B cell (primary cell): ENCODE results near the gene TRIAP1. TPM values are rescaled to one million over a fixed set of nuclear protein-coding genes. Genes with fewer than 3 reads are reported as not detected.

Source experiments
- ATAC-seq: fragments of 200-7000 bp; cut with Tn5 transposase; one replicate; pipeline ENCODE4 v1.10.0; 2021; ENCODE audit warnings: low read depth, mild to moderate bottlenecking, moderate number of reproducible peaks, moderate library complexity
- CTCF ChIA-PET: fragments of 350-600 bp; sonication (Branson Sonifier 250); formaldehyde crosslinking; loops from one replicate; lab custom pipeline; 2021; ENCODE audit warnings: antibody characterized with exemption, inconsistent platforms; lab: Charles Lee
- POLR2A ChIA-PET: fragments of 350-600 bp; sonication (Branson Sonifier 250); formaldehyde crosslinking; loops from one replicate; lab custom pipeline; 2021; ENCODE audit warnings: antibody characterized with exemption; lab: Charles Lee
- DNase-seq: peaks from one replicate; pipeline ENCODE4 v3.0.0; 2013
- H2AFZ ChIP-seq: 2 replicates; pipeline ENCODE4 v1.6.1; 2012; ENCODE audit warnings: mild to moderate bottlenecking, low read depth, low read length; ENCODE audit not compliant: insufficient read depth, poor library complexity, severe bottlenecking
- H3K27ac ChIP-seq, 2 donors: 1 replicate in 1 of 2; 2 replicates in 1 of 2; pipeline ENCODE4 v1.5.1; 2012 to 2013; ENCODE audit warnings: low read length in 2 of 2, mild to moderate bottlenecking in 2 of 2, moderate library complexity in 1 of 2
- H3K27me3 ChIP-seq, 4 experiments: fragments of 200-600 bp in 1 of 4; sonication (generic) in 1 of 4; replicated peaks in 1 of 4; 1 replicate in 2 of 4; 2 replicates in 2 of 4; pipeline versions ENCODE4 v1.6.1 to v1.7.0; 2013 to 2016; ENCODE audit warnings: low read length in 3 of 4, mild to moderate bottlenecking in 2 of 4, mixed read lengths in 1 of 4, moderate library complexity in 1 of 4; ENCODE audit not compliant: insufficient read depth in 4 of 4, control insufficient read depth in 3 of 4; ENCODE audit errors: control extremely low read depth in 1 of 4
- H3K36me3 ChIP-seq, 2 experiments: replicated peaks in 1 of 2; 1 replicate in 1 of 2; 2 replicates in 1 of 2; pipeline versions ENCODE4 v1.6.1 to v1.7.1; 2013; ENCODE audit warnings: low read length in 1 of 2; ENCODE audit not compliant: insufficient read depth in 2 of 2, control insufficient read depth in 1 of 2; ENCODE audit errors: control extremely low read depth in 1 of 2, extremely low read depth in 1 of 2
- H3K4me1 ChIP-seq, 2 donors: fragments of 200-600 bp in 1 of 2; sonication (generic) in 1 of 2; 1 replicate in 1 of 2; 2 replicates in 1 of 2; pipeline versions ENCODE4 v1.5.1 to v1.6.1; 2013 to 2017; ENCODE audit warnings: low read length in 2 of 2; ENCODE audit not compliant: control insufficient read depth in 2 of 2, insufficient read depth in 2 of 2
- H3K4me2 ChIP-seq: replicated peaks from 2 replicates; pipeline ENCODE3; 2012; ENCODE audit warnings: mild to moderate bottlenecking, low read depth, low read length; ENCODE audit not compliant: poor library complexity, severe bottlenecking
- H3K4me3 ChIP-seq, 5 experiments: fragments of 200-600 bp in 1 of 5; sonication (generic) in 1 of 5; 1 replicate in 3 of 5; 2 replicates in 2 of 5; pipeline versions ENCODE4 v1.5.1 to v1.7.0; 2011 to 2016; ENCODE audit warnings: low read length in 4 of 5, mild to moderate bottlenecking in 4 of 5, low read depth in 2 of 5, control low read depth in 1 of 5, moderate library complexity in 1 of 5; ENCODE audit not compliant: insufficient read depth in 1 of 5; ENCODE audit errors: control extremely low read depth in 1 of 5, extremely low read depth in 1 of 5
- H3K79me2 ChIP-seq: fragments of 200-600 bp; sonication (generic); one replicate; pipeline ENCODE4 v1.6.0; 2016; ENCODE audit warnings: low read length; ENCODE audit not compliant: control insufficient read depth, insufficient read depth
- H3K9ac ChIP-seq: fragments of 200-600 bp; sonication (generic); 2 replicates; pipeline ENCODE4 v1.6.1; 2017; ENCODE audit warnings: mild to moderate bottlenecking, low read length, moderate library complexity
- H3K9me3 ChIP-seq, 3 donors: one replicate each; pipeline versions ENCODE4 v1.6.1 to v1.7.1; 2013; ENCODE audit warnings: low read length in 2 of 3; ENCODE audit not compliant: control insufficient read depth in 2 of 3, insufficient read depth in 1 of 3; ENCODE audit errors: control extremely low read depth in 1 of 3
- H4K20me1 ChIP-seq: 2 replicates; pipeline ENCODE4 v1.6.0; 2012; ENCODE audit warnings: mild to moderate bottlenecking, low read length; ENCODE audit not compliant: insufficient read depth, control insufficient read depth, poor library complexity, severe bottlenecking
- H3K27ac Mint-ChIP-seq: one replicate; pipeline ENCODE4 v1.8.0; 2021; ENCODE audit warnings: mixed read lengths
- H3K27me3 Mint-ChIP-seq: one replicate; pipeline ENCODE4 v1.8.0; 2021; ENCODE audit warnings: mixed read lengths
- H3K4me1 Mint-ChIP-seq: one replicate; pipeline ENCODE4 v1.8.0; 2021; ENCODE audit warnings: mixed read lengths
- H3K4me3 Mint-ChIP-seq: one replicate; pipeline ENCODE4 v1.8.0; 2021; ENCODE audit warnings: mixed read lengths
- H3K9me3 Mint-ChIP-seq: one replicate; pipeline ENCODE4 v1.8.0; 2022; ENCODE audit warnings: mixed read lengths; ENCODE audit not compliant: insufficient read depth
- EZH2 ChIP-seq: IDR thresholded peaks from 2 replicates; pipeline ENCODE4 v1.6.1; 2012; ENCODE audit warnings: borderline replicate concordance, low read depth, mild to moderate bottlenecking, moderate library complexity, low read length; ENCODE audit not compliant: insufficient read depth, poor library complexity, severe bottlenecking
- WGBS: methylation state at CpG from one replicate; pipeline ENCODE4 v1.1.5; 2013; ENCODE audit warnings: missing lambda C conversion rate; ENCODE audit not compliant: insufficient coverage; 5-methylcytosine and 5-hydroxymethylcytosine counted together
- intact Hi-C: fragments of 100-400 bp; cut with micrococcal nuclease; formaldehyde crosslinking; loops from one replicate; pipeline ENCODE4 v1.10.0; 2022
- polyA plus RNA-seq: library from polyadenylated mRNA; depleted of rRNA; stranded (reverse); fragments of >200 nt; gene quantifications from 2 replicates; pipeline ENCODE4 v1.2.3, GENCODE V29; 2012
- total RNA-seq, 2 donors: library from RNA; stranded (reverse); fragments of 120-200 nt in 1 of 2; gene quantifications; 1 replicate in 1 of 2; 2 replicates in 1 of 2; pipeline versions ENCODE4 v1.2.3 to v1.2.4, GENCODE V29; 2013 to 2022
- TF ChIP-seq, protein P1 (sequence below): fragments of 200-600 bp; IDR thresholded peaks from one replicate; pipeline ENCODE4 v1.8.0; 2022; ENCODE audit warnings: antibody characterized with exemption, mild to moderate bottlenecking

The TRIAP1 gene
- total and polyA plus RNA-seq, 2 donors (not counting 1 experiment from before 2014, with no cell fraction given), result 13.8 to 19.6 TPM

DNA sequence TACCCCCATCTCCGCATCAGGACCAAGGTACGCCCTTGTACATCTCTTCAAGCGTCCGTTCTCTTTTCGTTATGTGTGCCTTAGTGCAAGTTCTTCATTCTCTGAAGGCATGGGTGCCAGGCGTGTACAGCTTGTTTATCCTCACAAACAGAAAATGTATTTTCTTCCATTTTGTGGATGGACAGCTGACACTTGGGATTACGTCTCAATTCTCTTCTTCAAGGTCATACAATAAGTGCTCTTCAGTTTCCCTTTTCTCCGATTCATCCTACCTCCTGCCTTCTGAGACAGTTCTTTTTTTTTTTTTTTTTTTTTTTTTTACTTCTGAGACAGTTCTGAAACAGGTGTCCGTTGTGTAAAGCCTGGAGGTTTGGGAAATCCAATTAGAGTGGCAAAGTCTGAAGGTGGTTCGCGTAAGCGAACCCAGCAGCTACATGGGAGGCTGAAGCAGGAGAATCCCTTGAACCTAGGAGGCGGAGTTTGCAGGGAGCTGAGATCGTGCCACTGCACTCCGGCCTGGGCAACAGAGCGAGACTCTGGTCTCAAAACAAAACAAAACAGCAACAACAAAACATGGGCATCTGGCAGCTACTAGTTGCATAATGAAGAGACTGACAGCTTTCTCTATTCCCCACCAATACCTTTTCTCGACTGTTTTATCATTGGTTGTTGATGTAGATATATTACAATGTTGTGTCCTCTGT is 7.5 kb downstream of the TRIAP1 start:
- peaks cover 22% of the 10 kb centered on the region for H4K20me1 ChIP-seq
- H2AFZ ChIP-seq, result peak overlapping the region; percentile 95
- peak overlapping the region; percentile 91 for H3K4me3 Mint-ChIP-seq
- peak overlapping the region; percentile 70 to 84 for H3K27ac ChIP-seq
- peaks cover under 1 to 30% of the 10 kb centered on the region in 2 experiments for H3K36me3 ChIP-seq
- intact Hi-C loops, result loop anchor here (1.0 to 10.0 kb wide), 12 partner anchors 8 to 1829 kb away; partner anchors contain the start of genes DYNLL1, GATC, MLEC and POP5
- peaks cover 37% of the 10 kb centered on the region for H3K79me2 ChIP-seq
- H3K4me2 ChIP-seq, result peak overlapping the region; percentile 88
- H3K27me3 ChIP-seq, result no peaks in the 10 kb centered on the region
- peaks cover 18 to 20% of the 10 kb centered on the region in 2 donors for H3K4me1 ChIP-seq
- no peaks in the 10 kb centered on the region for H3K9me3 ChIP-seq
- 38% methylated on average over 12 of the region's 17 CpGs for WGBS
- no peaks in the 10 kb centered on the region for H3K9me3 Mint-ChIP-seq
- H3K4me1 Mint-ChIP-seq, result peaks cover 26% of the 10 kb centered on the region
- H3K4me3 ChIP-seq, result peak overlapping the region; percentile 73 to 86 (median 83)
- TF ChIP-seq, protein P1, sequence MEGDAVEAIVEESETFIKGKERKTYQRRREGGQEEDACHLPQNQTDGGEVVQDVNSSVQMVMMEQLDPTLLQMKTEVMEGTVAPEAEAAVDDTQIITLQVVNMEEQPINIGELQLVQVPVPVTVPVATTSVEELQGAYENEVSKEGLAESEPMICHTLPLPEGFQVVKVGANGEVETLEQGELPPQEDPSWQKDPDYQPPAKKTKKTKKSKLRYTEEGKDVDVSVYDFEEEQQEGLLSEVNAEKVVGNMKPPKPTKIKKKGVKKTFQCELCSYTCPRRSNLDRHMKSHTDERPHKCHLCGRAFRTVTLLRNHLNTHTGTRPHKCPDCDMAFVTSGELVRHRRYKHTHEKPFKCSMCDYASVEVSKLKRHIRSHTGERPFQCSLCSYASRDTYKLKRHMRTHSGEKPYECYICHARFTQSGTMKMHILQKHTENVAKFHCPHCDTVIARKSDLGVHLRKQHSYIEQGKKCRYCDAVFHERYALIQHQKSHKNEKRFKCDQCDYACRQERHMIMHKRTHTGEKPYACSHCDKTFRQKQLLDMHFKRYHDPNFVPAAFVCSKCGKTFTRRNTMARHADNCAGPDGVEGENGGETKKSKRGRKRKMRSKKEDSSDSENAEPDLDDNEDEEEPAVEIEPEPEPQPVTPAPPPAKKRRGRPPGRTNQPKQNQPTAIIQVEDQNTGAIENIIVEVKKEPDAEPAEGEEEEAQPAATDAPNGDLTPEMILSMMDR, result no peak
- no peak for TF ChIP-seq EZH2
- no peak for ATAC-seq
- peak overlapping the region; percentile 96 for H3K27ac Mint-ChIP-seq
- POLR2A ChIA-PET, result interaction anchor here (0.7 to 1.4 kb wide), 4 partner anchors 97 to 466 kb away, joined by 5 to 7 read pairs (median 6); partner anchors contain the start of gene SIRT4
- H3K9ac ChIP-seq, result peak overlapping the region; percentile 89
- no peak for DNase-seq
- CTCF ChIA-PET, result interaction anchor here (0.7 to 1.6 kb wide), 15 partner anchors 11 to 533 kb away, joined by 3 to 7 read pairs (median 4); partner anchors contain the start of genes MLEC, POP5, RNU4-1 and SRSF9
- H3K27me3 Mint-ChIP-seq, result peaks cover 3% of the 10 kb centered on the region
